GM19240 (cell line): ENCODE results near the gene USPL1.

Experiments
- DNase-seq: peaks from one replicate; pipeline ENCODE4 v3.0.0; 2011; ENCODE audit warnings: low spot score; ENCODE audit not compliant: insufficient read length

USPL1 gene

DNA sequence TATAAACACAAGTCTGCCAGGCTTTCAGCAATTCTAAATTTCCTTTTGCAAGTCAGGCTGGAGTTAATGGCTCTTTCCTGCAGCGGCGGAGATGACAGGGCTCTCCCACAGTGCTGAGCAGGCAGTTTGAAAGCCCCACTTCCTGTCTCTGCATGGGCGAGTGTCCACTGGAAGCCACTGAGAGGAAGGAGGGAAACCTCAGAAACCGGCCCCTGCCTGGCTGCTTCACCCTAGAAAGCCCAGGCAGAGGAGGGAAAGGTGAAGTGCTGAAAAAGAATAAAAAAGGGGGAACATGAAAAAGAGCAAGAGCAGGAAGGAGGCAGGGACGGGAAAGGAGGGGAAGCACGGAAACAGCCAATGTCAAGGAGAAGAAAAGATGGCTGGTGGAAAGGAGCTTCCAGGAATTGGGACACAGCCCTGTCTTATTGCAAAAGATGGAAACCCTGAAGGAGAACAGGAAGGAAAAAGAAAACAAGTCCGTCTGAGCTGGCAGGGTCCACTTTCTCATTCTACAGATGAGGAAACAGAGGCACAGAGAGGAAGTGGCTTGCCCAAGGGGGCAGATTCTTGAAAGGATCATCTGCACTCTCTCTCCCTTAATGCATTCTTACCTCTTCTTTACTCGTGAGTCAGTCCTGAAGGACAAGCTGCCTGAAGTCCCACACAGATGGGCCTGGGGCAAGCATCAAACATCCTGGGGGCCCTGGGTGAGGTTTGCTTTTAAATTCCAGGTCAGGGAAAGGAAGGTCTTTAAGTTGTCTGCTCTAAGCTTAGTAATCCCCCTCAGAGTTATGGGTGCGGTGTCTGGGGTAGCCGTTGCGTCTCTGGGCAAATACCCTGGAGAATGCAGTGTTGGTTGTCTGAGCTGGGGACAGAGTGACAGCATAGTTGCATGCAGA lies 78.8 kb downstream of the USPL1 start:
- no peak for DNase-seq

DNA sequence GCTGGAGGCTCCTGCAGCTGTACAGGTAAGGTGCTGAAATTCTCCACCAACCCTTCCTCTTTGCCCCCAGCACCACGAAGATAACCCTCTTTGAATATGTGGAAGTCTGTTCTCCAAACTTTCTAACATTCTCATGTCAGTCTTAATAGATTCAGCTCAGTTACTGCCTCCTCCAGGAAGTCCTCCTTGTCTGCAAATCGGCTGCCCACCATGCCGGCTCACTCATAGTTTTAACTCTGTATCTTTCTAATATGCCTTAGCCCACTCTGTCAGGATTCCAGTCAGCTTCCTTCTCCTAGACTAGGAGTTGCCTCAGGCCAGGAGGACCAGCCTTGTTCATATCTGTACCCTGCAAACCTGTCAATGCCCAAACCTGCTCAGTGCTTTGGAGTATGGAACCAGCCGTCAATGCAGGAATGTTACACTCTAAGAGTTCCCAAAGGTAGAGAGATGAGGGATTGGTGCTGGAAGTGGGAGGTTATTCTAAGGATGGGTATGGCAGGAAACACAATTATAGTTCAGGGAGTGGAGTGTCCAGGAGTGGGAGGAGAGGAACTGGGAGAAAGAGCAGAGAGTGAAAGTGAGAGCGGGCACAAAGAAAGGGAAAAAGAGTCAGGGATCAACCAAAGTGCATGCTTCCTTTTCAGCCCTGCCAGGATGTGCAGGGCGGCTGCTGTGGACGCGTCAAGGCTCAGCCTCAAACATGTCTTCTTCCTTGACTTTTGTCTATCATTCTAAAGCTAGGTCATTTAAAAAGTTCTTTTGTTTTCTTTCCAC lies 79.6 kb downstream of the USPL1 start:
- DNase-seq = no peak

GRCh38 chr13:30697996-30698401 lies 80.3 kb downstream of the USPL1 start:
- DNase-seq = no peak

GRCh38 chr13:30698488-30699005 lies 80.8 kb downstream of the USPL1 start:
- DNase-seq = no peak

DNA sequence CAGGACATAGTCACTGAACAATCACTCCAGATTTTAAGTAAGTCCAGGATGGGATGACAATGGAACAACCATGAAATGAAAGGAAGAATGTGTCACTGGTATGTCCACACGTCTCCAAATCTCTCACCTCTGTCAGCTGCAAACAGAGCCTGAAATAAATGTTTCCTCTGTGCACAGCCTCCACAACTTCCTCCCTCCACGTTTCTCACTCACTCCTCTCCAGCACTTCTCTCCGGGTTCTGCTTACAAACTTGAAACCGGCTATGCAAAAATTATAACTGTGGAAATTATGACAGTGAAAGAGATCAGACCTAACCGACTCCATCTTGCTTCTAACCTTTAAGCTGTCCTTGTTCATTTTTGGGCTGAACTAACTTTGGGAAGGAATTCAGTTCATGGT lies 82.6 kb downstream of the USPL1 start:
- DNase-seq = no peak

- DNase-seq = no peak
Observed at GRCh38 chr13:30702006-30702405, 84.3 kb downstream of the USPL1 start.

DNA sequence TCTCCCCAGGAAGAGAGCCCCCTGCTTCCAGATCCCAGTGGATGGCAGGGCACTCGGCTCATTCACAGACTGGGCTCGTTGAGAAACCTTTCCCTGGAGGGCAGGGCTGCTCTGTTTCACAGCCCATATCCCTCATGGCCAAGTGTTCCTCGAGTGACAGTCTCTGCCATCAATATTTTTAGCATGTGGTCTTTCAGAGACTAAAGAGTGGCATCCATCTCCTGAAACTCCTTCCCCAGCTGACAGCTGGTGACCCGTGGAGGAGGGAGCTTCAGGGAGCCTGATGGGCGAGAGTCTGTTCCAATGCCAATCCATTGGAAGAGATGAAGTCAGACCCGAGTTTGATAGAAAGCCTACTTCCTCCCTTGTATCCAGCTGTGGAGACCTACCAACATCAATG lies 86.9 kb downstream of the USPL1 start:
- DNase-seq = no peak

DNA sequence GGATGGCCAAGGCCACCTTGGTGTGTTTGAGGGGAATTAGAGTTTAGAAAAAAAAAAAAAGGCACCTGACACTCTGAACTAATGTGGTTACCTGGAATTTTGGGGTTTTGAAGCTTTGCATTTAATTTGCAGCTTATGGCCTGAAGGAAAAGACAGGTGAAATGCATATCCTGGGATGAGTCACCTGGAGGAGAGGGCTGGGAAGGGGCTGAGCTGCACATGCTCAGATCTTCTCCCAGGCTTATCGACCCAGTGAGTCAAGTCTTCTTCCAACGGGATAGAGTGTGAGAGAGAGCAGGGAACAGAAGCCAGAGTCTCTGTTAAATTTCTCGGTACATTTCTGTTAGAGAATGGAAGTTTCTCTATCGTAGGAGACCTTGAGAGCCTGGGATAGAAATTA lies 88.0 kb downstream of the USPL1 start:
- DNase-seq = no peak

GRCh38 chr13:30708541-30708940 lies 90.8 kb downstream of the USPL1 start:
- DNase-seq = no peak
